SK-N-MC (cell line): ENCODE results near the gene C1QL3.

ENCODE experiments used
- DNase-seq: peaks from one replicate; pipeline ENCODE4 v3.0.0-alpha.2; 2011; ENCODE audit warnings: low read depth, low spot score
- H3K27ac ChIP-seq: fragments of 200-600 bp; sonication (generic); 2 replicates; pipeline ENCODE4 v1.5.1; 2016; ENCODE audit warnings: mixed run types
- H3K36me3 ChIP-seq: fragments of 200-600 bp; sonication (generic); 2 replicates; pipeline ENCODE4 v1.6.1; 2017; ENCODE audit warnings: antibody characterized with exemption, low read length, mixed read lengths; ENCODE audit not compliant: insufficient read depth
- H3K4me3 ChIP-seq: fragments of 200-600 bp; sonication (generic); 2 replicates; pipeline ENCODE4 v1.5.1; 2016
- H3K9ac ChIP-seq: fragments of 200-600 bp; sonication (generic); 2 replicates; pipeline ENCODE4 v1.8.0; 2017; ENCODE audit warnings: mixed run types, mixed read lengths; ENCODE audit not compliant: insufficient read length
- H3K9me3 ChIP-seq: fragments of 200-600 bp; sonication (generic); 2 replicates; pipeline ENCODE4 v1.6.1; 2017; ENCODE audit warnings: low read depth, mild to moderate bottlenecking, antibody characterized with exemption, low read length, moderate library complexity, mixed read lengths
- EZH2 ChIP-seq: fragments of 200-600 bp; sonication (generic); IDR thresholded peaks from one replicate; pipeline ENCODE4 v1.6.1; 2017; ENCODE audit warnings: antibody characterized with exemption
- FOXP2 ChIP-seq: optimal IDR thresholded peaks from 2 replicates; pipeline ENCODE3; 2011; ENCODE audit warnings: mild to moderate bottlenecking, moderate library complexity; ENCODE audit not compliant: insufficient read depth; ENCODE audit errors: extremely low read length, control extremely low read depth
- POLR2AphosphoS5 ChIP-seq: IDR thresholded peaks from 2 replicates; pipeline ENCODE4 v1.6.1; 2012; ENCODE audit warnings: mild to moderate bottlenecking, low read depth, low read length, borderline replicate concordance

Gene C1QL3

GRCh38 chr10:16510843-16511242 is 10.8 kb downstream of the C1QL3 start:
- no peak overlapping the region for H3K27ac ChIP-seq
- H3K9me3 ChIP-seq: no peaks in the 10 kb centered on the region
- no peak overlapping the region for H3K9ac ChIP-seq
- H3K4me3 ChIP-seq: no peak overlapping the region
- DNase-seq: no peak
- no peaks in the 10 kb centered on the region for H3K36me3 ChIP-seq
- TF ChIP-seq POLR2AphosphoS5 (no peak), EZH2 (no peak), FOXP2 (no peak)

GRCh38 chr10:16509996-16510395 is 11.7 kb downstream of the C1QL3 start:
- no peak for TF ChIP-seq POLR2AphosphoS5
- no peak for TF ChIP-seq EZH2
- no peak for TF ChIP-seq FOXP2
- Histone ChIP-seq H3K9ac (no peak overlapping the region), H3K4me3 (no peak overlapping the region), H3K36me3 (no peaks in the 10 kb centered on the region), H3K27ac (no peak overlapping the region), H3K9me3 (no peaks in the 10 kb centered on the region)
- no peak for DNase-seq

- H3K9me3 ChIP-seq: no peaks in the 10 kb centered on the region
- DNase-seq: no peak
- TF ChIP-seq POLR2AphosphoS5 (no peak), FOXP2 (no peak), EZH2 (no peak)
- H3K36me3 ChIP-seq: no peaks in the 10 kb centered on the region
- H3K27ac ChIP-seq: no peak overlapping the region
- H3K4me3 ChIP-seq: no peak overlapping the region
- no peak overlapping the region for H3K9ac ChIP-seq
Observed at GRCh38 chr10:16505161-16505560, 16.5 kb downstream of the C1QL3 start.

- no peak overlapping the region for H3K9ac ChIP-seq
- no peak overlapping the region for H3K4me3 ChIP-seq
- DNase-seq: no peak
- no peaks in the 10 kb centered on the region for H3K9me3 ChIP-seq
- H3K27ac ChIP-seq: no peak overlapping the region
- TF ChIP-seq FOXP2: no peak
- TF ChIP-seq POLR2AphosphoS5: no peak
- no peak for TF ChIP-seq EZH2
- no peaks in the 10 kb centered on the region for H3K36me3 ChIP-seq
Observed at GRCh38 chr10:16497911-16498310, 23.8 kb downstream of the C1QL3 start.

GRCh38 chr10:16493884-16494536 is 27.7 kb downstream of the C1QL3 start:
- no peak overlapping the region for H3K9ac ChIP-seq
- TF ChIP-seq EZH2 (no peak), FOXP2 (no peak), POLR2AphosphoS5 (no peak)

GRCh38 chr10:16491933-16492332 is 29.7 kb downstream of the C1QL3 start:
- no peak overlapping the region for H3K4me3 ChIP-seq
- TF ChIP-seq FOXP2 (no peak), POLR2AphosphoS5 (no peak), EZH2 (no peak)
- no peaks in the 10 kb centered on the region for H3K36me3 ChIP-seq
- no peak for DNase-seq
- H3K9me3 ChIP-seq: no peaks in the 10 kb centered on the region
- no peak overlapping the region for H3K9ac ChIP-seq
- no peak overlapping the region for H3K27ac ChIP-seq

More at GRCh38 chr10:16493884-16494536, 27.7 kb downstream of the C1QL3 start:
- H3K4me3 ChIP-seq: no peak overlapping the region
- DNase-seq: no peak
- H3K9me3 ChIP-seq: no peaks in the 10 kb centered on the region
- no peaks in the 10 kb centered on the region for H3K36me3 ChIP-seq
- H3K27ac ChIP-seq: no peak overlapping the region

- H3K36me3 ChIP-seq: no peaks in the 10 kb centered on the region
- DNase-seq: no peak
- H3K9ac ChIP-seq: no peak overlapping the region
- no peaks in the 10 kb centered on the region for H3K9me3 ChIP-seq
- TF ChIP-seq POLR2AphosphoS5: no peak
- TF ChIP-seq FOXP2: no peak
- TF ChIP-seq EZH2: no peak
- H3K4me3 ChIP-seq: no peak overlapping the region
- H3K27ac ChIP-seq: no peak overlapping the region
Observed at GRCh38 chr10:16490511-16490910, 31.2 kb downstream of the C1QL3 start.

GRCh38 chr10:16483241-16483917 is 38.3 kb downstream of the C1QL3 start:
- Histone ChIP-seq H3K27ac (no peak overlapping the region), H3K9me3 (no peaks in the 10 kb centered on the region), H3K9ac (no peak overlapping the region), H3K36me3 (no peaks in the 10 kb centered on the region), H3K4me3 (no peak overlapping the region)
- no peak for DNase-seq
- TF ChIP-seq EZH2 (no peak), POLR2AphosphoS5 (no peak), FOXP2 (no peak)
